LNCAP (cell line): ENCODE data around the gene SMIM43.

Experiments used
- TF ChIP-seq, protein P1 (sequence below): fragments of 450-650 bp; IDR thresholded peaks from 2 replicates; pipeline ENCODE4 v1.5.1; 2017; ENCODE audit warnings: mild to moderate bottlenecking

The SMIM43 gene

DNA sequence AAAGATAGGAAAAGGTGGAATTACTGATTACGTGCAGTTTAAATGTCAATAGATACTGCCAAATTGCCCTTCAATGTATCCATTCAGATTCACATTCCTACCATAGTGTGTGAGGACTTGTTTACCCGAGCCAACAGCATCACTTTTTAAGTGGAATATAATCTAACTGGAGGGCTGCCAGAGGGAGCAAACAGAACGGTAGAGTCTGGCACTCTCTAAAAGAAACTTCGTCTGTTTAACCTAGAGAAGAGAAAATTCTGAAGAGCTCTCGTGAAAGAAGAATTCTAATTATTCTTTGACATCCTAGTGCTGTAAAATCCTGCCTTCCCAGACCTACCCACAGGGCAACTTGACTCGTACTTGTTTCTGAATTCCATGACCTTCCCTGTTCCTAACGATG is 23.2 kb downstream of the SMIM43 start:
- TF ChIP-seq, protein P1, sequence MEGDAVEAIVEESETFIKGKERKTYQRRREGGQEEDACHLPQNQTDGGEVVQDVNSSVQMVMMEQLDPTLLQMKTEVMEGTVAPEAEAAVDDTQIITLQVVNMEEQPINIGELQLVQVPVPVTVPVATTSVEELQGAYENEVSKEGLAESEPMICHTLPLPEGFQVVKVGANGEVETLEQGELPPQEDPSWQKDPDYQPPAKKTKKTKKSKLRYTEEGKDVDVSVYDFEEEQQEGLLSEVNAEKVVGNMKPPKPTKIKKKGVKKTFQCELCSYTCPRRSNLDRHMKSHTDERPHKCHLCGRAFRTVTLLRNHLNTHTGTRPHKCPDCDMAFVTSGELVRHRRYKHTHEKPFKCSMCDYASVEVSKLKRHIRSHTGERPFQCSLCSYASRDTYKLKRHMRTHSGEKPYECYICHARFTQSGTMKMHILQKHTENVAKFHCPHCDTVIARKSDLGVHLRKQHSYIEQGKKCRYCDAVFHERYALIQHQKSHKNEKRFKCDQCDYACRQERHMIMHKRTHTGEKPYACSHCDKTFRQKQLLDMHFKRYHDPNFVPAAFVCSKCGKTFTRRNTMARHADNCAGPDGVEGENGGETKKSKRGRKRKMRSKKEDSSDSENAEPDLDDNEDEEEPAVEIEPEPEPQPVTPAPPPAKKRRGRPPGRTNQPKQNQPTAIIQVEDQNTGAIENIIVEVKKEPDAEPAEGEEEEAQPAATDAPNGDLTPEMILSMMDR, result no peak

GRCh38 chr4:121740796-121741409 is 24.1 kb downstream of the SMIM43 start:
- TF ChIP-seq, protein P1, result no peak

GRCh38 chr4:121739575-121739974 is 25.4 kb downstream of the SMIM43 start:
- TF ChIP-seq, protein P1, result no peak

DNA sequence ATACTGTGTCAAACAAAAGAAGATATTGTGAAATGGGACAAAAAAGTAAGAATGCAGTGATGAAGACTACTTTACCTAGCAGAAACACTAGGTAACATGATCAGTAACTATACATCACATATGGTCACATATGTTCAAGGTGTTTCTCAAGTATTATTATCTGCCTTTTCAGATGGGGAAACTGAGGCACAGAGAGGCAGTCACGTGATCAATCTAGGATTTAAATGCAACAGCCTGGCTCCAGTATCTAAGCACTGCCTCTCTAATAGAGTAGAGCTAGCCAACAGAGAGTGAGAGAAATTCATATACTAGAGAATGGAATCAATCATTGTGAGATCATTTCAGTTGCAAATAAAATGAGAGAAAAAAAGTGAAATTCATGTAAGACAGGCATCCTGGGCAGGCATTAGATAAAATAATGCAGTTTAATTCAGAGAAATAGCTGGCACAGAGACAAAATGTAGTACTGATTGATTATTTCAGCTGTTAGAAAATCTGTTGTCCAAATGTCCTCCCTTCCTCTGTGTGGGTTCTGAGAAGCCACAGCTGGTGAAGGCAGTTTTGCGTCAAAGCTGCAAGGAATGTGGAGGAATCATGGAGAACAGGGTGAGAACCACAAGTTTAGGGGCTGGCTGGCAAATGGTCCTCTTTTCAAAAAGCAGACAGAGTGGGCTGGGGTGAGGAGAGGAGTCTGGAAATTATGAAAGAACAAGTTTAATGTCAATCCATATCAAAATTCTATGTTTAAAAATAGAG is 26.0 kb downstream of the SMIM43 start:
- TF ChIP-seq, protein P1, result no peak

DNA sequence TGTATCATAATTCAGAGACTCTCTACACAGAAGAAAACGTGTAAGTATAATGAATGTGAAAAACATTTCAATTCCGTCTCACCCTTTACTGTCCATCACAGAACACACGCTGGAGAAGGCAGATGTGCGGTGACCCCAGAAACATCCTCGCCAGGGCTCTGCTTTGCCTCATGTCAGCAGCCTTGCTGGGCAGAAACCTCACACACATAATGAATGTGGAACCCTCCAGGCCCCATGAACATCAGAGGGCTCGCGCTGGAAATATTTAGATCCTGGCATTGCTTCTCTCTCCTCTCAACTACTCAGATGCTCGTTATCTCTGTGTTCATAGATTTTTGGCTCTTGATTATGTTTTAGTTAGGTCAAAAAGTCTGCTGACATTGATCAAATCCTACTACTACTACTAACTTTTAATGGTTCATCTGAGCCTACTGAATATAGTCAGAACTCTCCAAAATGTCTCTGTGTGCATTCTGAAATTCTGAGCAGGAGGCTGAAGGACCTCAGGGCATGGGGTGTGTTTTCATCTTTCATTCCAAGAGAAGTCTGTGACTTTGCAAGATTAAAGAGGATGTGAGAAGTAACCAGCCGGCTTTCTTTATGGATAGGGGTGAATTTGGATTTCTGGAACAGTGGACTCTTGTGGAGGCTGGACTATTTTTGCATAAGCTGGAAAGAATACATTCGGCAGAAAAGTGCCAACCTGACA is 27.0 kb downstream of the SMIM43 start:
- TF ChIP-seq, protein P1, result no peak

GRCh38 chr4:121736735-121737351 is 28.1 kb downstream of the SMIM43 start:
- TF ChIP-seq, protein P1, result peak; percentile 56

- TF ChIP-seq, protein P1, result no peak
Measured at GRCh38 chr4:121734571-121734970, 30.4 kb downstream of the SMIM43 start.
